Lower leg skin (tissue), 4 donors: ENCODE results near the gene ERG. TPM values are rescaled to one million over a fixed set of nuclear protein-coding genes. Genes with fewer than 3 reads are reported as not detected.

ENCODE experiments used
- DNase-seq, 2 donors: peaks; one replicate each; pipeline ENCODE4 v3.0.0-alpha.2; 2019; ENCODE audit warnings: low spot score in 2 of 2
- H3K4me3 ChIP-seq: fragments of 200-600 bp; sonication (generic); 2 replicates; pipeline ENCODE4 v1.5.1; 2017; ENCODE audit warnings: mild to moderate bottlenecking, low read depth; ENCODE audit not compliant: poor library complexity, severe bottlenecking
- CTCF ChIP-seq, 3 donors: fragments of 450-650 bp; IDR thresholded peaks; one replicate each; pipeline ENCODE4 v1.5.1; 2016; ENCODE audit warnings: antibody characterized with exemption in 3 of 3, mild to moderate bottlenecking in 3 of 3, moderate library complexity in 2 of 3
- POLR2A ChIP-seq, 2 donors: fragments of 450-650 bp; IDR thresholded peaks; one replicate each; pipeline ENCODE4 v1.6.1; 2016 to 2017; ENCODE audit warnings: antibody characterized with exemption in 2 of 2, mild to moderate bottlenecking in 1 of 2, moderate library complexity in 1 of 2
- WGBS, 2 donors: methylation state at CpG; one replicate each; pipeline ENCODE4 v1.1.5; 2018; 5-methylcytosine and 5-hydroxymethylcytosine counted together
- intact Hi-C: fragments of 100-400 bp; cut with DNase I; formaldehyde crosslinking; loops from one replicate; pipeline ENCODE4 v1.15.0; 2023; ENCODE audit warnings: low total_unique reads
- total RNA-seq, 4 donors: library from RNA; depleted of rRNA; stranded (reverse); fragments of >200 nt; gene quantifications; one replicate each; pipeline ENCODE4 v1.1.0, GENCODE V29; 2016

The ERG gene
- total RNA-seq, 4 donors from 2014 or later: 3.5 to 12.5 (median 6.6) TPM

DNA sequence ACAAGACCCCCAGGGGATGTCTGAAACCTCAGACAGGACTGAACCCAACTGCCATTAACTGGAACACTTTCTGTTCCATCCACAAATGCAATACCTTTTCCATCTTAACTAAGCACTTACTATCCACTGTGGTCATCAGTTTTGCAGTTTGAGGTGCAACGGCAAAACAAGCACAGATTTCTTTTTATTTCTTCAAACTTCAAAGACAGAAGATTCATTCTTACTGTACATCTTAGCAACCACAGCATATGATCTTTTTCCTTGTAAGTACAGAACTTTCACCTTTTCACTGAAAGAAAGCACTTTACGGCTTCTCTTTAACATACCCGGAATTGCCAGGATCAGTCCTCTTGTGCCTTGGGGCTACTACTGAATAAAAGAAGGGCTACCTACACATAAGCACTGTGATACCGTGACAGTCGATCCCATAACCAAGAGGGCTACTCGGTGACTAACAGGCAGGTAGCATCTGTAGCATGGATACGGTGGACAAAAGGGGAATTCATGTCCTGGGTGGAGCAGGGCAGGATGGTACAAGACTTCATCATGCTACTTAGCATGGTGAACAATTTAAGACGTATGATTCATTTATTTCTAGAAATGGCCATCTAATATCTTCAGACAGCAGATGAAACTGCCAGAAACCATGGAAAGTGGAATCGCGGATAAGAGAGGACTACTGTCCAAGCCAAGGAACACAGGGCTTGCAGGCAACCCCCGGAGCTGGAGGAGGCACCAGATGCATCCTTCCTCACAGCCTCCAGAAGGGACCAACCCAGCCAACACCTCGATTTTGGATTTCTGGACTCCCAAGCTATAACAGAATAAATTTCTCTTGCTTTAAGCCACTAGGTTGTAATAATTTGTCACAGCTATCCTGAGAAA, 18.4 kb downstream of the ERG start:
- no peak for TF ChIP-seq POLR2A (IDR thresholded peaks at IDR 0.05)
- TF ChIP-seq CTCF (IDR thresholded peaks at IDR 0.05): no peak
- no peak overlapping the region for H3K4me3 ChIP-seq
- no peak for DNase-seq
- intact Hi-C loops: no loop called here
- 66 to 82% methylated on average over 12 of the region's 12 CpGs for WGBS, 2 donors

- TF ChIP-seq POLR2A (IDR thresholded peaks at IDR 0.05): no peak
- TF ChIP-seq CTCF (IDR thresholded peaks at IDR 0.05): no peak
- intact Hi-C loops: no loop called here
- WGBS, 2 donors: 41 to 43% methylated on average over 4 of the region's 4 CpGs
- no peak overlapping the region for H3K4me3 ChIP-seq
- no peak for DNase-seq
Observed at GRCh38 chr21:38478782-38479181, 19.5 kb downstream of the ERG start.

GRCh38 chr21:38477226-38477625, 21.1 kb downstream of the ERG start:
- DNase-seq: no peak
- no peak overlapping the region for H3K4me3 ChIP-seq
- whole genome bisulfite sequencing, 2 donors: 85 to 91% methylated on average over 9 of the region's 9 CpGs
- TF ChIP-seq POLR2A (IDR thresholded peaks at IDR 0.05) (no peak), CTCF (IDR thresholded peaks at IDR 0.05) (no peak)
- intact Hi-C loops: no loop called here

DNA sequence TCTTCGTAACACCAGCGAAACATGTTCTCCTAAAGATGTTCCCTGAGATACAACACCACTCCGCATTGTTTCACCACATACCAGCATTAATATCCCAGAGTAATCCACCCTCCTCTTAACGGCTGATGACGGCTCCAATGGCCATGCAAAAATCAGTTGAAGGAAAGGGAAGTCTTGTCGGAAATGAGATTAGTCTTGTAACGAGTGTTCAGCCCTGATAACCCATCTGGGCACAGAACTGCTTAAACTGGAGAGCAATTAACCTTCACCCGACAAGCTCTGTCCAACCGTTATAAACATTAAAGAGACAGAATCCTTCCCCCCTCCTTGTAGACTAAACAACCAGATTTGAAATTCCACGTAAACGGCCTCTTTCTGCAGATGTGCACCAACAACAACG, 21.9 kb downstream of the ERG start:
- TF ChIP-seq CTCF (IDR thresholded peaks at IDR 0.05): no peak
- no peak for TF ChIP-seq POLR2A (IDR thresholded peaks at IDR 0.05)
- no peak for DNase-seq
- WGBS, 2 donors: 66 to 70% methylated on average over 12 of the region's 12 CpGs
- intact Hi-C loops: no loop called here
- H3K4me3 ChIP-seq: no peak overlapping the region

- TF ChIP-seq POLR2A (IDR thresholded peaks at IDR 0.05) (no peak), CTCF (IDR thresholded peaks at IDR 0.05) (no peak)
- no peak for DNase-seq
- intact Hi-C loops: no loop called here
- no peak overlapping the region for H3K4me3 ChIP-seq
- whole genome bisulfite sequencing, 2 donors: 46 to 56% methylated on average over 6 of the region's 6 CpGs
Observed at GRCh38 chr21:38475519-38475918, 22.8 kb downstream of the ERG start.
